HEK293T (cell line): ENCODE measurements around the gene CRTAP.

ENCODE experiments used
- ARNT ChIP-seq: fragments of 450-650 bp; IDR thresholded peaks from 2 replicates; pipeline ENCODE4 v1.6.1; 2017; ENCODE audit warnings: mild to moderate bottlenecking
- BHLHE40 ChIP-seq: fragments of 450-650 bp; IDR thresholded peaks from 2 replicates; pipeline ENCODE4 v1.6.1; 2016; ENCODE audit warnings: mild to moderate bottlenecking, moderate library complexity, borderline replicate concordance
- CTBP1 ChIP-seq: fragments of 450-650 bp; IDR thresholded peaks from 2 replicates; pipeline ENCODE4 v1.6.1; 2016; ENCODE audit warnings: borderline replicate concordance
- ELF4 ChIP-seq: fragments of 450-650 bp; IDR thresholded peaks from 2 replicates; pipeline ENCODE4 v1.6.1; 2017; ENCODE audit warnings: antibody characterized with exemption
- FOXK2 ChIP-seq: fragments of 450-650 bp; IDR thresholded peaks from 2 replicates; pipeline ENCODE4 v1.6.1; 2016; ENCODE audit warnings: mild to moderate bottlenecking
- FOXM1 ChIP-seq: fragments of 450-650 bp; IDR thresholded peaks from 2 replicates; pipeline ENCODE4 v1.6.1; 2017; ENCODE audit warnings: mild to moderate bottlenecking, borderline replicate concordance
- HDGF ChIP-seq: fragments of 450-650 bp; IDR thresholded peaks from 2 replicates; pipeline ENCODE4 v1.6.1; 2017; ENCODE audit warnings: antibody characterized with exemption, borderline replicate concordance
- L3MBTL2 ChIP-seq: fragments of 450-650 bp; conservative IDR thresholded peaks from 2 replicates; pipeline ENCODE4 v1.6.1; 2016; ENCODE audit warnings: mild to moderate bottlenecking
- LEF1 ChIP-seq: fragments of 450-650 bp; IDR thresholded peaks from 2 replicates; pipeline ENCODE4 v1.6.1; 2017; ENCODE audit warnings: mild to moderate bottlenecking, borderline replicate concordance
- NFRKB ChIP-seq: fragments of 450-650 bp; IDR thresholded peaks from 2 replicates; pipeline ENCODE4 v1.6.1; 2016; ENCODE audit warnings: mild to moderate bottlenecking, moderate library complexity
- SP1 ChIP-seq: fragments of 450-650 bp; IDR thresholded peaks from 2 replicates; pipeline ENCODE4 v1.6.1; 2017
- SUZ12 ChIP-seq: fragments of 450-650 bp; IDR thresholded peaks from 2 replicates; pipeline ENCODE4 v1.6.1; 2016; ENCODE audit warnings: mild to moderate bottlenecking
- ZNF384 ChIP-seq: fragments of 450-650 bp; IDR thresholded peaks from 2 replicates; pipeline ENCODE4 v1.6.1; 2016
- TF ChIP-seq, protein P1 (sequence below): fragments of 450-650 bp; IDR thresholded peaks from 2 replicates; pipeline ENCODE4 v1.6.1; 2016

- no peak for TF ChIP-seq SP1
- no peak for TF ChIP-seq LEF1
- TF ChIP-seq ARNT = no peak
- no peak for TF ChIP-seq L3MBTL2
- no peak for TF ChIP-seq FOXM1
- TF ChIP-seq BHLHE40 = no peak
- TF ChIP-seq ELF4 = no peak
- no peak for TF ChIP-seq NFRKB
- no peak for TF ChIP-seq FOXK2
- TF ChIP-seq, protein P1, sequence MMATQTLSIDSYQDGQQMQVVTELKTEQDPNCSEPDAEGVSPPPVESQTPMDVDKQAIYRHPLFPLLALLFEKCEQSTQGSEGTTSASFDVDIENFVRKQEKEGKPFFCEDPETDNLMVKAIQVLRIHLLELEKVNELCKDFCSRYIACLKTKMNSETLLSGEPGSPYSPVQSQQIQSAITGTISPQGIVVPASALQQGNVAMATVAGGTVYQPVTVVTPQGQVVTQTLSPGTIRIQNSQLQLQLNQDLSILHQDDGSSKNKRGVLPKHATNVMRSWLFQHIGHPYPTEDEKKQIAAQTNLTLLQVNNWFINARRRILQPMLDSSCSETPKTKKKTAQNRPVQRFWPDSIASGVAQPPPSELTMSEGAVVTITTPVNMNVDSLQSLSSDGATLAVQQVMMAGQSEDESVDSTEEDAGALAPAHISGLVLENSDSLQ = no peak
- no peak for TF ChIP-seq SUZ12
- TF ChIP-seq ZNF384 = no peak
- no peak for TF ChIP-seq CTBP1
- no peak for TF ChIP-seq HDGF
These were observed 9.2 kb downstream of the CRTAP start for GRCh38 chr3:33122991-33123390.
